ENCODE data around the gene FAAP20.

FAAP20 gene

GRCh38 chr1:2216767-2217058 lies 22.1 kb upstream of the FAAP20 start:
- H3K79me1 ChIP-seq (ENCODE audit: low read length): peaks cover 16% of the 10 kb centered on the region
- H3K23ac ChIP-seq (ENCODE audit: low read length): no peak overlapping the region
- no peak overlapping the region for H2AFZ ChIP-seq (ENCODE audit: insufficient read depth, low read length, poor library complexity)
- WGBS (ENCODE audit: extremely low coverage, insufficient coverage, insufficient read length): no CpG with 5 or more reads among the region's 7 CpGs
- peaks cover 23 to 24% of the 10 kb centered on the region in 2 experiments for H3K4me1 ChIP-seq (ENCODE audit: control insufficient read depth in 1 of 2, insufficient read depth in 2 of 2, low read length in 2 of 2)
- no peak overlapping the region for H3K14ac ChIP-seq (ENCODE audit: low read length)
- H4K12ac ChIP-seq (ENCODE audit: low read depth, low read length): no peak overlapping the region
- H4K91ac ChIP-seq (ENCODE audit: low read depth, low read length): no peak overlapping the region
- no peak overlapping the region for H3K27ac ChIP-seq (ENCODE audit: low read depth, low read length)
- no peaks in the 10 kb centered on the region for H3K36me3 ChIP-seq (ENCODE audit: control insufficient read depth in 1 of 2, insufficient read depth in 2 of 2, low read length in 2 of 2)
- no peak overlapping the region for H3K9ac ChIP-seq (ENCODE audit: low read length)
- H4K8ac ChIP-seq (ENCODE audit: low read depth, low read length): no peak overlapping the region
- H2BK5ac ChIP-seq (ENCODE audit: low read depth, low read length, poor library complexity): no peak overlapping the region
- H3K9me3 ChIP-seq (ENCODE audit: insufficient read depth, low read depth, low read length): peaks cover 2% of the 10 kb centered on the region
- H2BK120ac ChIP-seq (ENCODE audit: insufficient read depth, low read length, poor library complexity): no peak overlapping the region
- H2BK12ac ChIP-seq (ENCODE audit: low read length): no peak overlapping the region
- no peak overlapping the region for H2AK5ac ChIP-seq (ENCODE audit: low read length)
- no peaks in the 10 kb centered on the region for H3K27me3 ChIP-seq (ENCODE audit: insufficient read depth, low read length)
- no peak overlapping the region for H3K4ac ChIP-seq (ENCODE audit: low read depth, low read length)
- H3K4me3 ChIP-seq (ENCODE audit: low read depth, low read length): no peak overlapping the region
- DNase-seq: no peak
- H3K18ac ChIP-seq (ENCODE audit: low read length): no peak overlapping the region
- peaks cover 12% of the 10 kb centered on the region for H3K79me2 ChIP-seq (ENCODE audit: control insufficient read depth, insufficient read depth, low read length, poor library complexity)
- H3K4me2 ChIP-seq (ENCODE audit: low read length): no peak overlapping the region

- Histone ChIP-seq H3K4ac (ENCODE audit: low read depth, low read length) (no peak overlapping the region), H4K12ac (ENCODE audit: low read depth, low read length) (no peak overlapping the region), H3K36me3 (ENCODE audit: control insufficient read depth in 1 of 2, insufficient read depth in 2 of 2, low read length in 2 of 2) (no peaks in the 10 kb centered on the region), H3K79me2 (ENCODE audit: control insufficient read depth, insufficient read depth, low read length, poor library complexity) (peaks cover 12% of the 10 kb centered on the region), H3K4me3 (ENCODE audit: low read depth, low read length) (no peak overlapping the region), H3K18ac (ENCODE audit: low read length) (no peak overlapping the region), H3K9me3 (ENCODE audit: insufficient read depth, low read depth, low read length) (no peaks in the 10 kb centered on the region), H3K27ac (ENCODE audit: low read depth, low read length) (no peak overlapping the region), H3K4me2 (ENCODE audit: low read length) (no peak overlapping the region), H3K9ac (ENCODE audit: low read length) (no peak overlapping the region), H3K23ac (ENCODE audit: low read length) (no peak overlapping the region), H4K8ac (ENCODE audit: low read depth, low read length) (no peak overlapping the region), H3K4me1 (ENCODE audit: control insufficient read depth in 1 of 2, insufficient read depth in 2 of 2, low read length in 2 of 2) (peaks cover 23 to 24% of the 10 kb centered on the region in 2 experiments), H2BK5ac (ENCODE audit: low read depth, low read length, poor library complexity) (no peak overlapping the region), H4K91ac (ENCODE audit: low read depth, low read length) (no peak overlapping the region), H2AFZ (ENCODE audit: insufficient read depth, low read length, poor library complexity) (no peak overlapping the region), H3K27me3 (ENCODE audit: insufficient read depth, low read length) (no peaks in the 10 kb centered on the region), H2AK5ac (ENCODE audit: low read length) (no peak overlapping the region), H2BK12ac (ENCODE audit: low read length) (no peak overlapping the region), H2BK120ac (ENCODE audit: insufficient read depth, low read length, poor library complexity) (no peak overlapping the region), H3K79me1 (ENCODE audit: low read length) (peaks cover 16% of the 10 kb centered on the region), H3K14ac (ENCODE audit: low read length) (no peak overlapping the region)
- WGBS (ENCODE audit: extremely low coverage, insufficient coverage, insufficient read length): no CpG with 5 or more reads among the region's 25 CpGs
- DNase-seq: no peak
Observed at GRCh38 chr1:2215909-2216766, 21.6 kb upstream of the FAAP20 start.

GRCh38 chr1:2215329-2215728 lies 20.8 kb upstream of the FAAP20 start:
- Histone ChIP-seq H2AK5ac (ENCODE audit: low read length) (no peak overlapping the region), H3K4ac (ENCODE audit: low read depth, low read length) (no peak overlapping the region), H3K23ac (ENCODE audit: low read length) (no peak overlapping the region), H3K9me3 (ENCODE audit: insufficient read depth, low read depth, low read length) (no peaks in the 10 kb centered on the region), H3K9ac (ENCODE audit: low read length) (no peak overlapping the region), H3K27ac (ENCODE audit: low read depth, low read length) (no peak overlapping the region), H3K18ac (ENCODE audit: low read length) (no peak overlapping the region), H3K14ac (ENCODE audit: low read length) (no peak overlapping the region), H2AFZ (ENCODE audit: insufficient read depth, low read length, poor library complexity) (no peak overlapping the region), H4K8ac (ENCODE audit: low read depth, low read length) (no peak overlapping the region), H3K79me1 (ENCODE audit: low read length) (peaks cover 16% of the 10 kb centered on the region), H2BK5ac (ENCODE audit: low read depth, low read length, poor library complexity) (no peak overlapping the region), H4K91ac (ENCODE audit: low read depth, low read length) (no peak overlapping the region), H3K27me3 (ENCODE audit: insufficient read depth, low read length) (no peaks in the 10 kb centered on the region), H3K79me2 (ENCODE audit: control insufficient read depth, insufficient read depth, low read length, poor library complexity) (peaks cover 12% of the 10 kb centered on the region), H3K36me3 (ENCODE audit: control insufficient read depth in 1 of 2, insufficient read depth in 2 of 2, low read length in 2 of 2) (no peaks in the 10 kb centered on the region), H4K12ac (ENCODE audit: low read depth, low read length) (no peak overlapping the region), H3K4me3 (ENCODE audit: low read depth, low read length) (no peak overlapping the region), H3K4me2 (ENCODE audit: low read length) (no peak overlapping the region), H2BK120ac (ENCODE audit: insufficient read depth, low read length, poor library complexity) (no peak overlapping the region), H2BK12ac (ENCODE audit: low read length) (peak overlapping the region; percentile 2), H3K4me1 (ENCODE audit: control insufficient read depth in 1 of 2, insufficient read depth in 2 of 2, low read length in 2 of 2) (peaks cover 23 to 24% of the 10 kb centered on the region in 2 experiments)
- no peak for DNase-seq
- WGBS (ENCODE audit: extremely low coverage, insufficient coverage, insufficient read length): no CpG with 5 or more reads among the region's 14 CpGs

GRCh38 chr1:2214541-2215241 lies 20.1 kb upstream of the FAAP20 start:
- H2AK5ac ChIP-seq (ENCODE audit: low read length): peak overlapping the region; percentile 75
- H3K9ac ChIP-seq (ENCODE audit: low read length): peak overlapping the region; percentile 21
- H3K4ac ChIP-seq (ENCODE audit: low read depth, low read length): no peak overlapping the region
- no peak overlapping the region for H3K4me2 ChIP-seq (ENCODE audit: low read length)
- no peak overlapping the region for H2BK5ac ChIP-seq (ENCODE audit: low read depth, low read length, poor library complexity)
- no peak overlapping the region for H3K23ac ChIP-seq (ENCODE audit: low read length)
- no CpG with 5 or more reads among the region's 21 CpGs for WGBS (ENCODE audit: extremely low coverage, insufficient coverage, insufficient read length)
- H3K79me2 ChIP-seq (ENCODE audit: control insufficient read depth, insufficient read depth, low read length, poor library complexity): peaks cover 12% of the 10 kb centered on the region
- H2BK120ac ChIP-seq (ENCODE audit: insufficient read depth, low read length, poor library complexity): peak overlapping the region; percentile 6
- no peaks in the 10 kb centered on the region for H3K9me3 ChIP-seq (ENCODE audit: insufficient read depth, low read depth, low read length)
- peak overlapping the region; percentile 8 for H3K18ac ChIP-seq (ENCODE audit: low read length)
- peak overlapping the region; percentile 97 for H4K91ac ChIP-seq (ENCODE audit: low read depth, low read length)
- peaks cover 23 to 24% of the 10 kb centered on the region in 2 experiments for H3K4me1 ChIP-seq (ENCODE audit: control insufficient read depth in 1 of 2, insufficient read depth in 2 of 2, low read length in 2 of 2)
- peak overlapping the region; percentile 50 for H3K14ac ChIP-seq (ENCODE audit: low read length)
- H3K4me3 ChIP-seq (ENCODE audit: low read depth, low read length): no peak overlapping the region
- H2BK12ac ChIP-seq (ENCODE audit: low read length): peak overlapping the region; percentile 51
- DNase-seq: no peak
- H3K36me3 ChIP-seq (ENCODE audit: control insufficient read depth in 1 of 2, insufficient read depth in 2 of 2, low read length in 2 of 2): no peaks in the 10 kb centered on the region
- H3K27ac ChIP-seq (ENCODE audit: low read depth, low read length): no peak overlapping the region
- peaks cover 16% of the 10 kb centered on the region for H3K79me1 ChIP-seq (ENCODE audit: low read length)
- H2AFZ ChIP-seq (ENCODE audit: insufficient read depth, low read length, poor library complexity): peak overlapping the region; percentile 47
- no peak overlapping the region for H4K12ac ChIP-seq (ENCODE audit: low read depth, low read length)
- peak overlapping the region; percentile 28 for H4K8ac ChIP-seq (ENCODE audit: low read depth, low read length)
- H3K27me3 ChIP-seq (ENCODE audit: insufficient read depth, low read length): no peaks in the 10 kb centered on the region
